ENCODE results near the gene GRIA4. TPM values are rescaled to one million over a fixed set of nuclear protein-coding genes. Genes with fewer than 3 reads are reported as not detected.

GRIA4 gene
- total RNA-seq, 2 experiments from 2014 or later, result not detected

GRCh38 chr11:105693075-105693759 lies 83.3 kb downstream of the GRIA4 start:
- no peaks in the 10 kb centered on the region for H3K9me3 Mint-ChIP-seq
- ATAC-seq (no peak), DNase-seq (no peak)
- intact Hi-C loops (cut with micrococcal nuclease), result no loop called here
- H3K27ac Mint-ChIP-seq, result no peak overlapping the region
- H3K27me3 Mint-ChIP-seq, result no peaks in the 10 kb centered on the region
- TF ChIP-seq CTCF (IDR thresholded peaks at IDR 0.05), result no peak
- CTCF ChIA-PET, result no interaction called here
- POLR2A ChIA-PET, result no interaction called here
- no peaks in the 10 kb centered on the region for H3K4me1 Mint-ChIP-seq (ENCODE audit: low read depth)
- H3K36me3 Mint-ChIP-seq (ENCODE audit: low read depth), result no peaks in the 10 kb centered on the region
- no peak overlapping the region for H3K4me3 Mint-ChIP-seq

DNA sequence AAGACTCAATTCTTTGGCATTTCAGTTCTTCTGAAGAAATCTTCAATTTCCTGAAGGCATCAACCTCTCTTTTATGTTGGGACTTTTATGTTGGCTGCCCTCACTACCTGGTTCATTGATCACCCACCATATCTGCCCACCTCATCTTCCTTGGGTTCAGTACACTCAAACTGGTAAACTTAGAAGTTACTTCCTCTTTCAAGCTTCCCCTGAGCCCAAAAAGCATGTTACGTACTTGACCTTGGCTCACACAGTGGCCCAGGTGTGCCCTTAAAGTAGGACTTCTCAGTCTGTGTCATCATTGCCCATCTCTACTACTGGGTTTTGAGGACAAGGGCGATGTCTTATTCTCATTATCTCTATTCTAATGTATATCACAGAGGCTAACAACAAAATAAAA lies 86.1 kb downstream of the GRIA4 start:
- no peak overlapping the region for H3K4me3 Mint-ChIP-seq
- no peak for ATAC-seq
- no peak for DNase-seq
- no peak for TF ChIP-seq CTCF (IDR thresholded peaks at IDR 0.05)
- intact Hi-C loops (cut with micrococcal nuclease), result no loop called here
- POLR2A ChIA-PET, result no interaction called here
- no peaks in the 10 kb centered on the region for H3K9me3 Mint-ChIP-seq
- no peak overlapping the region for H3K27ac Mint-ChIP-seq
- no peaks in the 10 kb centered on the region for H3K4me1 Mint-ChIP-seq (ENCODE audit: low read depth)
- no peaks in the 10 kb centered on the region for H3K36me3 Mint-ChIP-seq (ENCODE audit: low read depth)
- H3K27me3 Mint-ChIP-seq, result peaks cover 2% of the 10 kb centered on the region
- CTCF ChIA-PET, result no interaction called here

DNA sequence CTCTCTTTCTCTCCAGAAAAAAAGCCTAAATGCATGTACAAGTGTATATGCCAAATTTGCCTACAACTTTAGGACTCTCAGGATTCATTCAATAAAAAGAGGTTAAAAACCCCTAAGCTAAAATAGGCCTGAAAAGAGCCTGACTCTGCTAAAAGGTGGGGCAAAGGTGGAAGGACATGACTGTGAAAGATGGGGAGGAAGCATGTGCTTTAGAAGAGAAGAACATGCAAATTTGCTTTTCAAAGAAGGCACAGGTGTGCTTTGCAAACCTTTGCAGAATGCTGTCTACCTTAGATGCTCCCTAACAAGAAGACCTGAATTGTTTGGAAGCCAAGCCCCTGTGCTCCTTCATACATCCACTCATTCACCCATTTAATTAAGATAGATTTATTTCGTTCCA lies 87.4 kb downstream of the GRIA4 start:
- POLR2A ChIA-PET, result no interaction called here
- Mint-ChIP-seq H3K27me3 (peaks cover 2% of the 10 kb centered on the region), H3K4me3 (no peak overlapping the region), H3K4me1 (ENCODE audit: low read depth) (no peaks in the 10 kb centered on the region), H3K9me3 (no peaks in the 10 kb centered on the region), H3K27ac (no peak overlapping the region), H3K36me3 (ENCODE audit: low read depth) (no peaks in the 10 kb centered on the region)
- no peak for ATAC-seq
- intact Hi-C loops (cut with micrococcal nuclease), result no loop called here
- CTCF ChIA-PET, result no interaction called here
- DNase-seq, result no peak
- TF ChIP-seq CTCF (IDR thresholded peaks at IDR 0.05), result no peak

GRCh38 chr11:105699203-105699602 lies 89.3 kb downstream of the GRIA4 start:
- H3K4me1 Mint-ChIP-seq (ENCODE audit: low read depth), result no peaks in the 10 kb centered on the region
- intact Hi-C loops (cut with micrococcal nuclease), result no loop called here
- H3K27me3 Mint-ChIP-seq, result peaks cover 2% of the 10 kb centered on the region
- no peak overlapping the region for H3K27ac Mint-ChIP-seq
- no peak for ATAC-seq
- ChIA-PET POLR2A (no interaction called here), CTCF (no interaction called here)
- no peak overlapping the region for H3K4me3 Mint-ChIP-seq
- no peak for DNase-seq
- H3K36me3 Mint-ChIP-seq (ENCODE audit: low read depth), result no peaks in the 10 kb centered on the region
- no peak for TF ChIP-seq CTCF (IDR thresholded peaks at IDR 0.05)
- no peaks in the 10 kb centered on the region for H3K9me3 Mint-ChIP-seq

DNA sequence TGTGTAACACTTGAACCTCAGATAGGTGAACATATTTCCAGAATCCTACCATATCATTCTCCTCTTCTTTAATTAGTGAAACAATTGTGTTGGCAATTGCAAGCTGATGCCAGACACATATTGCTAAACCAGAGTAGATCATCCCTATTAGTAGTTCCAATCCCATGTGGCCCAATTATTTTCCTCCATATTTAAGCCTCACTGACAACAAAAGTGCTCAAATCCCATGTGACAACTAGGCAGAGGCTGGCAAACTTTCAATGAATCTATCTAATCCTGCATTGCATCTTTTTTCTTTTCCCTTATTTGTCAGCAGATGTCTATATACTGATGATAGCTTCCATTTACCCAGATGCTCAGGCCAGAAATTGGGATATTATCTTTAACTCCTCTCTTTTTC lies 90.4 kb downstream of the GRIA4 start:
- ChIA-PET CTCF (no interaction called here), POLR2A (no interaction called here)
- no peak overlapping the region for H3K27ac Mint-ChIP-seq
- no peaks in the 10 kb centered on the region for H3K4me1 Mint-ChIP-seq (ENCODE audit: low read depth)
- H3K4me3 Mint-ChIP-seq, result no peak overlapping the region
- no peak for TF ChIP-seq CTCF (IDR thresholded peaks at IDR 0.05)
- intact Hi-C loops (cut with micrococcal nuclease), result no loop called here
- H3K9me3 Mint-ChIP-seq, result no peaks in the 10 kb centered on the region
- H3K27me3 Mint-ChIP-seq, result peaks cover 2% of the 10 kb centered on the region
- ATAC-seq (no peak), DNase-seq (no peak)
- no peaks in the 10 kb centered on the region for H3K36me3 Mint-ChIP-seq (ENCODE audit: low read depth)
